Transverse colon (tissue), 4 donors: Measurements from ENCODE around the gene TMPO.

ENCODE experiments used
- POLR2A ChIP-seq: fragments of 450-650 bp; IDR thresholded peaks from one replicate; pipeline ENCODE4 v1.6.1; 2016; ENCODE audit warnings: antibody characterized with exemption, mild to moderate bottlenecking, moderate library complexity
- POLR2AphosphoS5 ChIP-seq, 3 donors: sonication (generic); formaldehyde crosslinking; IDR thresholded peaks; one replicate each; pipeline ENCODE4 v1.6.1; 2016; ENCODE audit warnings: antibody characterized with exemption in 3 of 3
- TF ChIP-seq, protein P1 (sequence below), 5 experiments: fragments of 200-600 bp in 3 of 5; fragments of 450-650 bp in 2 of 5; sonication (generic) in 3 of 5; IDR thresholded peaks; 1 replicate in 2 of 5; 2 replicates in 3 of 5; pipeline ENCODE4 v1.5.1; 2016 to 2017; ENCODE audit warnings: antibody characterized with exemption in 5 of 5, inconsistent platforms in 3 of 5, mild to moderate bottlenecking in 2 of 5, moderate library complexity in 1 of 5

GRCh38 chr12:98513379-98514322 is 1.7 kb upstream of the TMPO start:
- TF ChIP-seq POLR2AphosphoS5 (IDR thresholded peaks at IDR 0.05), result no peak
- TF ChIP-seq, protein P1, sequence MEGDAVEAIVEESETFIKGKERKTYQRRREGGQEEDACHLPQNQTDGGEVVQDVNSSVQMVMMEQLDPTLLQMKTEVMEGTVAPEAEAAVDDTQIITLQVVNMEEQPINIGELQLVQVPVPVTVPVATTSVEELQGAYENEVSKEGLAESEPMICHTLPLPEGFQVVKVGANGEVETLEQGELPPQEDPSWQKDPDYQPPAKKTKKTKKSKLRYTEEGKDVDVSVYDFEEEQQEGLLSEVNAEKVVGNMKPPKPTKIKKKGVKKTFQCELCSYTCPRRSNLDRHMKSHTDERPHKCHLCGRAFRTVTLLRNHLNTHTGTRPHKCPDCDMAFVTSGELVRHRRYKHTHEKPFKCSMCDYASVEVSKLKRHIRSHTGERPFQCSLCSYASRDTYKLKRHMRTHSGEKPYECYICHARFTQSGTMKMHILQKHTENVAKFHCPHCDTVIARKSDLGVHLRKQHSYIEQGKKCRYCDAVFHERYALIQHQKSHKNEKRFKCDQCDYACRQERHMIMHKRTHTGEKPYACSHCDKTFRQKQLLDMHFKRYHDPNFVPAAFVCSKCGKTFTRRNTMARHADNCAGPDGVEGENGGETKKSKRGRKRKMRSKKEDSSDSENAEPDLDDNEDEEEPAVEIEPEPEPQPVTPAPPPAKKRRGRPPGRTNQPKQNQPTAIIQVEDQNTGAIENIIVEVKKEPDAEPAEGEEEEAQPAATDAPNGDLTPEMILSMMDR (IDR thresholded peaks at IDR 0.05), result no peak
- no peak for TF ChIP-seq POLR2A
